ENCODE results near the gene FYCO1. TPM values are rescaled to one million over a fixed set of nuclear protein-coding genes. Genes with fewer than 3 reads are reported as not detected.

Gene FYCO1
- total and polyA plus RNA-seq, 10 of the 15 experiments (the other 5 are each of a cell fraction or from before 2014, with no cell fraction given), result 1.5 to 8.4 (median 6.5) TPM

DNA sequence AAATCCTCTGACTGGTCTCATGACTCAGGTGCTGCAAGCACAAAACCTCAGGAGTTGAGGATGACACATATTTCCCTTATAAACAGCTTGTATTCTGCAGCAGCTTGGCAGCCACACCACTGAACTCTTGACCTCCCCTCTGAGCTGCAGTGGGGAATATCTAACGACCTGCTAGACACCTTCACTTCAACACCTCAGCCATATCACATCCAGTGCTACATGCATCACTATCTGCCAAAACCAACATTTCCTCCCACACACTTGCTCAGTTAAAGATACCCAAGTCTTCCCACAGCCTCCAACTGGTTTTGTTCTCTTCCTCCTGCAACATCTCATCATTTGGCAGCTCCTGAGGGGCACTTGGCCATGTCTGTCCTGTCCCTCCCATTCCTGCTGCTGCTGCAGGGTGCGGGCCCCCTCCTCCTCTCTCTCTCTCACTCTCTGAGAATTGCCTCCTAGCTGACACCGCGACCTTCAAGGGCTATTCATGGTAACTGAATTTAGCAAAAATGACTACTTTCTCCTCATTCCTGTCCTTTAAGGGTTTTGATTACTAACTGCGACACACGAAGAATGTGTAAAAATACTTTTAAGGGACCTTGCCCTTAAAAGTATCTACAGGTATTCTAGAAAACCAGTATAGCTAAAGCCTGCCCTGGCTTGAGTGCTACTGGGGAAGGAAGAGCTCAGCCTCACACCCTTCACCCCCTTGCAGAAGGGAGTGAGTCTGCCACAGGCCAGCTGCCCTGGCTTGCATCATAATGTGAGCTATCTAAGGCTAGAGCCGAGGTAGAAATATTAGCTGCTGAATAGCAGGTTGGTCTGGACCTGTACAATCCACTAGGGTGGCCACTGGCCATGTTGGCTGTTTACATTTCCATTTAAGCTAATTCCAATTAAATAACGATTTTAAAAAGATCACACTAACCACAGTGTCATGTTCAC lies 114.3 kb downstream of the FYCO1 start (continued):
- TF ChIP-seq, protein P1, sequence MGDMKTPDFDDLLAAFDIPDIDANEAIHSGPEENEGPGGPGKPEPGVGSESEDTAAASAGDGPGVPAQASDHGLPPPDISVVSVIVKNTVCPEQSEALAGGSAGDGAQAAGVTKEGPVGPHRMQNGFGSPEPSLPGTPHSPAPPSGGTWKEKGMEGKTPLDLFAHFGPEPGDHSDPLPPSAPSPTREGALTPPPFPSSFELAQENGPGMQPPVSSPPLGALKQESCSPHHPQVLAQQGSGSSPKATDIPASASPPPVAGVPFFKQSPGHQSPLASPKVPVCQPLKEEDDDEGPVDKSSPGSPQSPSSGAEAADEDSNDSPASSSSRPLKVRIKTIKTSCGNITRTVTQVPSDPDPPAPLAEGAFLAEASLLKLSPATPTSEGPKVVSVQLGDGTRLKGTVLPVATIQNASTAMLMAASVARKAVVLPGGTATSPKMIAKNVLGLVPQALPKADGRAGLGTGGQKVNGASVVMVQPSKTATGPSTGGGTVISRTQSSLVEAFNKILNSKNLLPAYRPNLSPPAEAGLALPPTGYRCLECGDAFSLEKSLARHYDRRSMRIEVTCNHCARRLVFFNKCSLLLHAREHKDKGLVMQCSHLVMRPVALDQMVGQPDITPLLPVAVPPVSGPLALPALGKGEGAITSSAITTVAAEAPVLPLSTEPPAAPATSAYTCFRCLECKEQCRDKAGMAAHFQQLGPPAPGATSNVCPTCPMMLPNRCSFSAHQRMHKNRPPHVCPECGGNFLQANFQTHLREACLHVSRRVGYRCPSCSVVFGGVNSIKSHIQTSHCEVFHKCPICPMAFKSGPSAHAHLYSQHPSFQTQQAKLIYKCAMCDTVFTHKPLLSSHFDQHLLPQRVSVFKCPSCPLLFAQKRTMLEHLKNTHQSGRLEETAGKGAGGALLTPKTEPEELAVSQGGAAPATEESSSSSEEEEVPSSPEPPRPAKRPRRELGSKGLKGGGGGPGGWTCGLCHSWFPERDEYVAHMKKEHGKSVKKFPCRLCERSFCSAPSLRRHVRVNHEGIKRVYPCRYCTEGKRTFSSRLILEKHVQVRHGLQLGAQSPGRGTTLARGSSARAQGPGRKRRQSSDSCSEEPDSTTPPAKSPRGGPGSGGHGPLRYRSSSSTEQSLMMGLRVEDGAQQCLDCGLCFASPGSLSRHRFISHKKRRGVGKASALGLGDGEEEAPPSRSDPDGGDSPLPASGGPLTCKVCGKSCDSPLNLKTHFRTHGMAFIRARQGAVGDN (IDR thresholded peaks at IDR 0.05), result no peak
- TF ChIP-seq, protein P2, sequence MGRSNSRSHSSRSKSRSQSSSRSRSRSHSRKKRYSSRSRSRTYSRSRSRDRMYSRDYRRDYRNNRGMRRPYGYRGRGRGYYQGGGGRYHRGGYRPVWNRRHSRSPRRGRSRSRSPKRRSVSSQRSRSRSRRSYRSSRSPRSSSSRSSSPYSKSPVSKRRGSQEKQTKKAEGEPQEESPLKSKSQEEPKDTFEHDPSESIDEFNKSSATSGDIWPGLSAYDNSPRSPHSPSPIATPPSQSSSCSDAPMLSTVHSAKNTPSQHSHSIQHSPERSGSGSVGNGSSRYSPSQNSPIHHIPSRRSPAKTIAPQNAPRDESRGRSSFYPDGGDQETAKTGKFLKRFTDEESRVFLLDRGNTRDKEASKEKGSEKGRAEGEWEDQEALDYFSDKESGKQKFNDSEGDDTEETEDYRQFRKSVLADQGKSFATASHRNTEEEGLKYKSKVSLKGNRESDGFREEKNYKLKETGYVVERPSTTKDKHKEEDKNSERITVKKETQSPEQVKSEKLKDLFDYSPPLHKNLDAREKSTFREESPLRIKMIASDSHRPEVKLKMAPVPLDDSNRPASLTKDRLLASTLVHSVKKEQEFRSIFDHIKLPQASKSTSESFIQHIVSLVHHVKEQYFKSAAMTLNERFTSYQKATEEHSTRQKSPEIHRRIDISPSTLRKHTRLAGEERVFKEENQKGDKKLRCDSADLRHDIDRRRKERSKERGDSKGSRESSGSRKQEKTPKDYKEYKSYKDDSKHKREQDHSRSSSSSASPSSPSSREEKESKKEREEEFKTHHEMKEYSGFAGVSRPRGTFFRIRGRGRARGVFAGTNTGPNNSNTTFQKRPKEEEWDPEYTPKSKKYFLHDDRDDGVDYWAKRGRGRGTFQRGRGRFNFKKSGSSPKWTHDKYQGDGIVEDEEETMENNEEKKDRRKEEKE (IDR thresholded peaks at IDR 0.05), result no peak
- TF ChIP-seq, protein P3, sequence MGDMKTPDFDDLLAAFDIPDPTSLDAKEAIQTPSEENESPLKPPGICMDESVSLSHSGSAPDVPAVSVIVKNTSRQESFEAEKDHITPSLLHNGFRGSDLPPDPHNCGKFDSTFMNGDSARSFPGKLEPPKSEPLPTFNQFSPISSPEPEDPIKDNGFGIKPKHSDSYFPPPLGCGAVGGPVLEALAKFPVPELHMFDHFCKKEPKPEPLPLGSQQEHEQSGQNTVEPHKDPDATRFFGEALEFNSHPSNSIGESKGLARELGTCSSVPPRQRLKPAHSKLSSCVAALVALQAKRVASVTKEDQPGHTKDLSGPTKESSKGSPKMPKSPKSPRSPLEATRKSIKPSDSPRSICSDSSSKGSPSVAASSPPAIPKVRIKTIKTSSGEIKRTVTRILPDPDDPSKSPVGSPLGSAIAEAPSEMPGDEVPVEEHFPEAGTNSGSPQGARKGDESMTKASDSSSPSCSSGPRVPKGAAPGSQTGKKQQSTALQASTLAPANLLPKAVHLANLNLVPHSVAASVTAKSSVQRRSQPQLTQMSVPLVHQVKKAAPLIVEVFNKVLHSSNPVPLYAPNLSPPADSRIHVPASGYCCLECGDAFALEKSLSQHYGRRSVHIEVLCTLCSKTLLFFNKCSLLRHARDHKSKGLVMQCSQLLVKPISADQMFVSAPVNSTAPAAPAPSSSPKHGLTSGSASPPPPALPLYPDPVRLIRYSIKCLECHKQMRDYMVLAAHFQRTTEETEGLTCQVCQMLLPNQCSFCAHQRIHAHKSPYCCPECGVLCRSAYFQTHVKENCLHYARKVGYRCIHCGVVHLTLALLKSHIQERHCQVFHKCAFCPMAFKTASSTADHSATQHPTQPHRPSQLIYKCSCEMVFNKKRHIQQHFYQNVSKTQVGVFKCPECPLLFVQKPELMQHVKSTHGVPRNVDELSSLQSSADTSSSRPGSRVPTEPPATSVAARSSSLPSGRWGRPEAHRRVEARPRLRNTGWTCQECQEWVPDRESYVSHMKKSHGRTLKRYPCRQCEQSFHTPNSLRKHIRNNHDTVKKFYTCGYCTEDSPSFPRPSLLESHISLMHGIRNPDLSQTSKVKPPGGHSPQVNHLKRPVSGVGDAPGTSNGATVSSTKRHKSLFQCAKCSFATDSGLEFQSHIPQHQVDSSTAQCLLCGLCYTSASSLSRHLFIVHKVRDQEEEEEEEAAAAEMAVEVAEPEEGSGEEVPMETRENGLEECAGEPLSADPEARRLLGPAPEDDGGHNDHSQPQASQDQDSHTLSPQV (IDR thresholded peaks at IDR 0.05), result no peak
- TF ChIP-seq ASH2L (IDR thresholded peaks at IDR 0.05; ENCODE audit: borderline replicate concordance, low read depth), result no peak
- TF ChIP-seq, protein P4, sequence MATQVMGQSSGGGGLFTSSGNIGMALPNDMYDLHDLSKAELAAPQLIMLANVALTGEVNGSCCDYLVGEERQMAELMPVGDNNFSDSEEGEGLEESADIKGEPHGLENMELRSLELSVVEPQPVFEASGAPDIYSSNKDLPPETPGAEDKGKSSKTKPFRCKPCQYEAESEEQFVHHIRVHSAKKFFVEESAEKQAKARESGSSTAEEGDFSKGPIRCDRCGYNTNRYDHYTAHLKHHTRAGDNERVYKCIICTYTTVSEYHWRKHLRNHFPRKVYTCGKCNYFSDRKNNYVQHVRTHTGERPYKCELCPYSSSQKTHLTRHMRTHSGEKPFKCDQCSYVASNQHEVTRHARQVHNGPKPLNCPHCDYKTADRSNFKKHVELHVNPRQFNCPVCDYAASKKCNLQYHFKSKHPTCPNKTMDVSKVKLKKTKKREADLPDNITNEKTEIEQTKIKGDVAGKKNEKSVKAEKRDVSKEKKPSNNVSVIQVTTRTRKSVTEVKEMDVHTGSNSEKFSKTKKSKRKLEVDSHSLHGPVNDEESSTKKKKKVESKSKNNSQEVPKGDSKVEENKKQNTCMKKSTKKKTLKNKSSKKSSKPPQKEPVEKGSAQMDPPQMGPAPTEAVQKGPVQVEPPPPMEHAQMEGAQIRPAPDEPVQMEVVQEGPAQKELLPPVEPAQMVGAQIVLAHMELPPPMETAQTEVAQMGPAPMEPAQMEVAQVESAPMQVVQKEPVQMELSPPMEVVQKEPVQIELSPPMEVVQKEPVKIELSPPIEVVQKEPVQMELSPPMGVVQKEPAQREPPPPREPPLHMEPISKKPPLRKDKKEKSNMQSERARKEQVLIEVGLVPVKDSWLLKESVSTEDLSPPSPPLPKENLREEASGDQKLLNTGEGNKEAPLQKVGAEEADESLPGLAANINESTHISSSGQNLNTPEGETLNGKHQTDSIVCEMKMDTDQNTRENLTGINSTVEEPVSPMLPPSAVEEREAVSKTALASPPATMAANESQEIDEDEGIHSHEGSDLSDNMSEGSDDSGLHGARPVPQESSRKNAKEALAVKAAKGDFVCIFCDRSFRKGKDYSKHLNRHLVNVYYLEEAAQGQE (IDR thresholded peaks at IDR 0.05; ENCODE audit: low read depth, low read length), result no peak
- TF ChIP-seq NRF1 (conservative IDR thresholded peaks at IDR 0.05; ENCODE audit: low read depth, low read length), result no peak
- TF ChIP-seq CBFB (IDR thresholded peaks at IDR 0.05; ENCODE audit: low read depth), result peak; percentile 67; the same call in 1 of the 2 replicates
- TF ChIP-seq, protein P5, sequence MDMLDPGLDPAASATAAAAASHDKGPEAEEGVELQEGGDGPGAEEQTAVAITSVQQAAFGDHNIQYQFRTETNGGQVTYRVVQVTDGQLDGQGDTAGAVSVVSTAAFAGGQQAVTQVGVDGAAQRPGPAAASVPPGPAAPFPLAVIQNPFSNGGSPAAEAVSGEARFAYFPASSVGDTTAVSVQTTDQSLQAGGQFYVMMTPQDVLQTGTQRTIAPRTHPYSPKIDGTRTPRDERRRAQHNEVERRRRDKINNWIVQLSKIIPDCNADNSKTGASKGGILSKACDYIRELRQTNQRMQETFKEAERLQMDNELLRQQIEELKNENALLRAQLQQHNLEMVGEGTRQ (IDR thresholded peaks at IDR 0.05; ENCODE audit: borderline replicate concordance, low read depth, low read length), result no peak

Data from GM12878 (cell line).